HepG2 (cell line): ENCODE data around the gene ZNF446. TPM values are rescaled to one million over a fixed set of nuclear protein-coding genes. Genes with fewer than 3 reads are reported as not detected.

Experiments
- AGO2 ChIP-seq: fragments of 200-400 bp; formaldehyde crosslinking; optimal IDR thresholded peaks from 2 replicates; pipeline ENCODE3; 2017; ENCODE audit warnings: mild to moderate bottlenecking, low read depth, low read length, moderate library complexity
- GPN1 ChIP-seq: sonication (generic); formaldehyde crosslinking; IDR thresholded peaks from 2 replicates; pipeline ENCODE4 v1.5.1; 2020; ENCODE audit warnings: missing genetic modification reagents, borderline replicate concordance
- HOXA9 ChIP-seq: sonication (generic); formaldehyde crosslinking; IDR thresholded peaks from 2 replicates; pipeline ENCODE4 v1.8.1; 2022; ENCODE audit warnings: missing genetic modification reagents, mild to moderate bottlenecking, moderate library complexity, borderline replicate concordance
- HOXD1 ChIP-seq: sonication (generic); formaldehyde crosslinking; IDR thresholded peaks from 2 replicates; pipeline ENCODE4 v1.5.0; 2020; ENCODE audit warnings: missing genetic modification reagents
- KDM4B ChIP-seq: sonication (generic); formaldehyde crosslinking; IDR thresholded peaks from 2 replicates; pipeline ENCODE4 v1.4.0; 2020; ENCODE audit warnings: missing genetic modification reagents
- LRRFIP1 ChIP-seq: sonication (generic); formaldehyde crosslinking; conservative IDR thresholded peaks from 2 replicates; pipeline ENCODE4 v1.4.0; 2020; ENCODE audit warnings: missing genetic modification reagents
- NAIF1 ChIP-seq: sonication (generic); formaldehyde crosslinking; IDR thresholded peaks from 2 replicates; pipeline ENCODE4 v1.5.0; 2020; ENCODE audit warnings: mild to moderate bottlenecking, missing genetic modification reagents, borderline replicate concordance
- NR2F6 ChIP-seq, 2 experiments: IDR thresholded peaks; 2 replicates each; pipeline ENCODE4 v1.6.1; 2016; ENCODE audit warnings: antibody characterized with exemption in 1 of 2, mild to moderate bottlenecking in 1 of 2
- PHF20 ChIP-seq: sonication (generic); formaldehyde crosslinking; IDR thresholded peaks from 2 replicates; pipeline ENCODE4 v1.5.0; 2020; ENCODE audit warnings: mild to moderate bottlenecking, missing genetic modification reagents
- RNF219 ChIP-seq: sonication (generic); formaldehyde crosslinking; IDR thresholded peaks from 2 replicates; pipeline ENCODE4 v1.5.0; 2020; ENCODE audit warnings: mild to moderate bottlenecking, missing genetic modification reagents
- THRA ChIP-seq: sonication (generic); formaldehyde crosslinking; IDR thresholded peaks from 2 replicates; pipeline ENCODE4 v1.4.0; 2020; ENCODE audit warnings: missing genetic modification reagents, borderline replicate concordance
- XBP1 ChIP-seq: sonication (generic); formaldehyde crosslinking; IDR thresholded peaks from 2 replicates; pipeline ENCODE4 v1.5.0; 2020; ENCODE audit warnings: missing genetic modification reagents
- ZMYM2 ChIP-seq: sonication (generic); formaldehyde crosslinking; IDR thresholded peaks from 2 replicates; pipeline ENCODE4 v1.8.0; 2022; ENCODE audit warnings: mild to moderate bottlenecking, missing genetic modification reagents
- ZNF503 ChIP-seq: sonication (generic); formaldehyde crosslinking; IDR thresholded peaks from 2 replicates; pipeline ENCODE4 v1.4.0; 2020; ENCODE audit warnings: missing genetic modification reagents
- ZNF512 ChIP-seq: sonication (generic); formaldehyde crosslinking; IDR thresholded peaks from 2 replicates; pipeline ENCODE4 v1.4.0; 2020; ENCODE audit warnings: mild to moderate bottlenecking, missing genetic modification reagents
- ZNF740 ChIP-seq: sonication (generic); formaldehyde crosslinking; IDR thresholded peaks from 2 replicates; pipeline ENCODE4 v1.4.0; 2020; ENCODE audit warnings: missing genetic modification reagents
- ZNF746 ChIP-seq: sonication (generic); formaldehyde crosslinking; IDR thresholded peaks from 2 replicates; pipeline ENCODE4 v1.8.0; 2022; ENCODE audit warnings: mild to moderate bottlenecking, missing genetic modification reagents
- polyA plus RNA-seq, 8 experiments: library from polyadenylated mRNA; depleted of rRNA in 3 of 8; stranded (reverse) in 7 of 8; unstranded in 1 of 8; fragments of >200 nt; fragmentation: Illumina TruSeq in 4 of 8; extraction: Trizol in 4 of 8; gene quantifications; 2 replicates each; pipeline versions ENCODE4 v1.2.1 to v1.2.3, GENCODE V29; 2011 to 2016; ENCODE audit warnings: low read depth in 4 of 8, missing spikeins in 1 of 8, mixed read lengths in 1 of 8; ENCODE audit not compliant: insufficient read depth in 1 of 8
- total RNA-seq, 5 experiments: library from RNA; depleted of rRNA; stranded (reverse); fragments of >200 nt; fragmentation: Illumina TruSeq; extraction: Trizol; gene quantifications; 2 replicates each; pipeline ENCODE4 v1.2.3, GENCODE V29; 2016; ENCODE audit warnings: low read depth in 1 of 5

The ZNF446 gene
- total and polyA plus RNA-seq, 2 of the 13 experiments (the other 11 are each of a cell fraction or from before 2014, with no cell fraction given), result 3.0 to 3.6 TPM

- TF ChIP-seq ZNF746 (CRISPR knock-in tag), result peak; percentile 78; the same call in 1 of the 2 replicates
- TF ChIP-seq AGO2, result peak; percentile 40
- TF ChIP-seq ZNF740 (CRISPR knock-in tag), result no peak
- TF ChIP-seq PHF20, result peak; percentile 98
- TF ChIP-seq THRA (CRISPR knock-in tag), result peak; percentile 39; the same call in 1 of the 2 replicates
- TF ChIP-seq LRRFIP1 (CRISPR knock-in tag), result no peak
- no peak; the same call in 1 of the 2 replicates for TF ChIP-seq GPN1 (CRISPR knock-in tag)
- TF ChIP-seq KDM4B (CRISPR knock-in tag), result peak; percentile 85
- TF ChIP-seq XBP1, result no peak
- TF ChIP-seq ZNF503, result 0 out of 2 replicates have a peak, but pooled peaks have one; percentile 45
- TF ChIP-seq ZNF512, result no peak
- 0 out of 2 replicates have a peak, but pooled peaks have one; percentile 65 for TF ChIP-seq HOXD1
- no peak for TF ChIP-seq HOXA9 (CRISPR knock-in tag)
- peak; percentile 29; the same call in 1 of the 2 replicates for TF ChIP-seq NR2F6 (IDR thresholded peaks at IDR 0.05)
- peak; percentile 67; the same call in 1 of the 2 replicates for TF ChIP-seq NR2F6 (CRISPR knock-in tag; IDR thresholded peaks at IDR 0.05)
- no peak for TF ChIP-seq RNF219
- TF ChIP-seq ZMYM2 (CRISPR knock-in tag), result peak; percentile 61; the same call in 1 of the 2 replicates
- peak; percentile 85 for TF ChIP-seq NAIF1 (CRISPR knock-in tag)
These were observed 23.1 kb downstream of the ZNF446 start (continued) for GRCh38 chr19:58499021-58499927.
